BE2C (cell line): ENCODE results near the gene EXOSC10.
"Not testable (repeated sequence)": the region's sequence is repeated elsewhere in the genome, so short reads cannot be mapped to it uniquely, and the experiment has no call there.

Experiments
- DNase-seq: peaks from one replicate; pipeline ENCODE4 v3.0.0-alpha.2; 2020
- H3K27me3 ChIP-seq: fragments of 250-450 bp; sonication (Bioruptor Pico); 2 replicates; pipeline ENCODE4 v1.5.1; 2020; ENCODE audit warnings: mild to moderate bottlenecking
- H3K36me3 ChIP-seq: fragments of 250-450 bp; sonication (Bioruptor Pico); 2 replicates; pipeline ENCODE4 v1.5.1; 2020; ENCODE audit warnings: mild to moderate bottlenecking
- H3K4me1 ChIP-seq: fragments of 250-450 bp; sonication (Bioruptor Pico); 2 replicates; pipeline ENCODE4 v1.5.1; 2020
- H3K4me3 ChIP-seq: 2 replicates; pipeline ENCODE4 v1.5.1; 2011; ENCODE audit warnings: low read depth, low read length
- H3K9me3 ChIP-seq: fragments of 250-450 bp; sonication (Bioruptor Pico); 2 replicates; pipeline ENCODE4 v1.5.1; 2020
- TF ChIP-seq, protein P1 (sequence below): IDR thresholded peaks from 2 replicates; pipeline ENCODE4 v1.5.1; 2012; ENCODE audit warnings: mild to moderate bottlenecking, low read depth, low read length

The EXOSC10 gene

DNA sequence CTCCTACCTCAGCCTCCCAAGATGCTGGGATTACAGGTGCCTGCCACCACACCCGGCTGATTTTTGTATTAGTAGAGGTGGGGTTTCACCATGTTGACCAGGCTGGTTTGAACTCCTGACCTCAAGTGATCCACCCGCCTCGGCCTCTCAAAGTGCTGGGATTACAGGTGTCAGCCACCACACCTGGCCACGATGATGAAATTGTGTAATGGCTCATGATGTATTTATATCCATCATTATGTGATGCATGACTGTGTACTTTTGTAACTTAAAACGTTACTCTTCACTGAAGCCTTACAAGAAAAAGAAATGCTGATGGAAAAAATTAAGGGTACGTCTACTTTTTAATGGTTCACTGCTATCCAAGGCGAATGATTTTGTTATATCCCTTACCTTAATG is 79.7 kb downstream of the EXOSC10 start:
- H3K36me3 ChIP-seq = peaks cover 56% of the 10 kb centered on the region
- TF ChIP-seq, protein P1, sequence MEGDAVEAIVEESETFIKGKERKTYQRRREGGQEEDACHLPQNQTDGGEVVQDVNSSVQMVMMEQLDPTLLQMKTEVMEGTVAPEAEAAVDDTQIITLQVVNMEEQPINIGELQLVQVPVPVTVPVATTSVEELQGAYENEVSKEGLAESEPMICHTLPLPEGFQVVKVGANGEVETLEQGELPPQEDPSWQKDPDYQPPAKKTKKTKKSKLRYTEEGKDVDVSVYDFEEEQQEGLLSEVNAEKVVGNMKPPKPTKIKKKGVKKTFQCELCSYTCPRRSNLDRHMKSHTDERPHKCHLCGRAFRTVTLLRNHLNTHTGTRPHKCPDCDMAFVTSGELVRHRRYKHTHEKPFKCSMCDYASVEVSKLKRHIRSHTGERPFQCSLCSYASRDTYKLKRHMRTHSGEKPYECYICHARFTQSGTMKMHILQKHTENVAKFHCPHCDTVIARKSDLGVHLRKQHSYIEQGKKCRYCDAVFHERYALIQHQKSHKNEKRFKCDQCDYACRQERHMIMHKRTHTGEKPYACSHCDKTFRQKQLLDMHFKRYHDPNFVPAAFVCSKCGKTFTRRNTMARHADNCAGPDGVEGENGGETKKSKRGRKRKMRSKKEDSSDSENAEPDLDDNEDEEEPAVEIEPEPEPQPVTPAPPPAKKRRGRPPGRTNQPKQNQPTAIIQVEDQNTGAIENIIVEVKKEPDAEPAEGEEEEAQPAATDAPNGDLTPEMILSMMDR = no peak
- H3K4me1 ChIP-seq = no peaks in the 10 kb centered on the region
- H3K27me3 ChIP-seq = no peaks in the 10 kb centered on the region
- DNase-seq = no peak
- H3K9me3 ChIP-seq = no peaks in the 10 kb centered on the region
- no peak overlapping the region for H3K4me3 ChIP-seq

- DNase-seq, H3K9me3 ChIP-seq, H3K4me3 ChIP-seq, H3K4me1 ChIP-seq, H3K27me3 ChIP-seq: not testable (repeated sequence)
- H3K36me3 ChIP-seq = peaks cover 62% of the 10 kb centered on the region
Measured at GRCh38 chr1:11019358-11019757, 80.3 kb downstream of the EXOSC10 start.
